ENCODE data around the gene MRGPRX2.

The MRGPRX2 gene

DNA sequence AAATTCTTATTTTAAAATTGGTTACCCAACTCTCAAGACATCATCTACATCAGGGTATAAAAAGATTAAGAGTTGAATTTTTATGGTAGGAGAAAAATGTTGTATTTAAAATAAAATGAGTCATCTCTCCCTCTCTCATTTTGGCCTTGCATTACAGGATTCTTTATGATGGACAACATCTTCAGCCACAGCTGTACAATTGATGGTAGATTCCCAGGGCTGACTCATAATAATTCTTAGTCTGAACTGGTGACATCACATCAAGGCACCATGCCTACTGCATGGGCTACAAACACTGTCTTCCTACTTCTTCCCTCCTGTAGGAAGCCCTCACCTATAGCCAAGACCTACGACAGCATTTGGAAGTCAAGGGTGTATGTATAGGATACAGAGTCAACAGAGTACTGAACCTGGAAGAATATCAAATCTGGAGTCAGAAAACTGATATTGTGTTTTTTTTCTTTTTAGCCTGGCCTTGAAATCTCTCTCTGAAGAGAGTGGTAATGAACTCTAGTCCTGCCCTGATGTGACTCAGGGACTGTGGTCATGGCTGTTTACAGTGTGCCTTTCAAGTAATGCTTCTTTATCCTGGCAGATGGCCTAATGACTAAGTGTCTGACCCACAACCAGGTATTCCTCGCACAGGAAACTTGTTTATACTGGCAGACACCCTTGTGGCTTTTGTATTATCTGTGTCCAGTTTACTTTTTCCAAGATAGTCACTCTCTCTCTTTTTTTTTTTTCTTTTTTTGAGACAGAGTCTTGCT, 32.5 kb downstream of the MRGPRX2 start:
- no peak overlapping the region for H3K4me3 ChIP-seq (ENCODE audit: low read length)
- no peaks in the 10 kb centered on the region for H3K36me3 ChIP-seq (replicated peaks; ENCODE audit: low read depth, low read length)
- H3K9me3 ChIP-seq (ENCODE audit: insufficient read depth, low read length): no peaks in the 10 kb centered on the region
- H3K4me2 ChIP-seq (ENCODE audit: low read length): no peak overlapping the region
- H3K79me2 ChIP-seq (ENCODE audit: low read length): no peaks in the 10 kb centered on the region
- no peak overlapping the region for H3K9ac ChIP-seq (ENCODE audit: low read length)
- no peaks in the 10 kb centered on the region for H4K20me1 ChIP-seq (ENCODE audit: insufficient read depth, low read length)
- no peak for TF ChIP-seq EZH2phosphoT487 (IDR thresholded peaks at IDR 0.05; ENCODE audit: low read depth)
- H3K27ac ChIP-seq (ENCODE audit: low read length): no peak overlapping the region
- no peak overlapping the region for H2AFZ ChIP-seq (ENCODE audit: low read depth, low read length)
- peaks cover 51% of the 10 kb centered on the region for H3K27me3 ChIP-seq (ENCODE audit: low read depth, low read length)
- H3K4me1 ChIP-seq (ENCODE audit: low read length): no peaks in the 10 kb centered on the region

DNA sequence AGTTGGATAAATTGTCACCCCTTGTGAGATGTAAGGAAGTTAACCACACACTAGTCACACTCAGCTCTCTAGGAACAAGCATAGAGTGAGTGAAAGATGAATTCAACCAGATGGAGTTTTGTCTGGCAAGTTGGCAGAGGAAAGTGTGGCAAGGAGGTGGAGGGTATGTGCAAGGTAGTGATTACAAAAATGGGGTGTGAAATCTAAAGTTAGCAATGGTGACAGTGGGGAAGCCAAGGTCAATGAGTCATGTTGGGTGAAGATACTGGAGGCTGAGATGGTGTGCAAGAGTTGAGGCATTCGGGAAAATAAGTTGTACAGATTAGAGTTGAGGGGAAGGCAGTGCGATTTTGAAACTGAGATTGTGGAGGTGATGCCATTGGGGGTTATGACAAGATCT, 33.7 kb downstream of the MRGPRX2 start:
- no peak overlapping the region for H2AFZ ChIP-seq (ENCODE audit: low read depth, low read length)
- no peaks in the 10 kb centered on the region for H3K9me3 ChIP-seq (ENCODE audit: insufficient read depth, low read length)
- H3K79me2 ChIP-seq (ENCODE audit: low read length): no peaks in the 10 kb centered on the region
- H3K27ac ChIP-seq (ENCODE audit: low read length): no peak overlapping the region
- H3K36me3 ChIP-seq (replicated peaks; ENCODE audit: low read depth, low read length): no peaks in the 10 kb centered on the region
- H3K4me2 ChIP-seq (ENCODE audit: low read length): no peak overlapping the region
- TF ChIP-seq, protein P1, sequence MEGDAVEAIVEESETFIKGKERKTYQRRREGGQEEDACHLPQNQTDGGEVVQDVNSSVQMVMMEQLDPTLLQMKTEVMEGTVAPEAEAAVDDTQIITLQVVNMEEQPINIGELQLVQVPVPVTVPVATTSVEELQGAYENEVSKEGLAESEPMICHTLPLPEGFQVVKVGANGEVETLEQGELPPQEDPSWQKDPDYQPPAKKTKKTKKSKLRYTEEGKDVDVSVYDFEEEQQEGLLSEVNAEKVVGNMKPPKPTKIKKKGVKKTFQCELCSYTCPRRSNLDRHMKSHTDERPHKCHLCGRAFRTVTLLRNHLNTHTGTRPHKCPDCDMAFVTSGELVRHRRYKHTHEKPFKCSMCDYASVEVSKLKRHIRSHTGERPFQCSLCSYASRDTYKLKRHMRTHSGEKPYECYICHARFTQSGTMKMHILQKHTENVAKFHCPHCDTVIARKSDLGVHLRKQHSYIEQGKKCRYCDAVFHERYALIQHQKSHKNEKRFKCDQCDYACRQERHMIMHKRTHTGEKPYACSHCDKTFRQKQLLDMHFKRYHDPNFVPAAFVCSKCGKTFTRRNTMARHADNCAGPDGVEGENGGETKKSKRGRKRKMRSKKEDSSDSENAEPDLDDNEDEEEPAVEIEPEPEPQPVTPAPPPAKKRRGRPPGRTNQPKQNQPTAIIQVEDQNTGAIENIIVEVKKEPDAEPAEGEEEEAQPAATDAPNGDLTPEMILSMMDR (IDR thresholded peaks at IDR 0.05; ENCODE audit: low read depth, low read length): no peak
- no peak for TF ChIP-seq EZH2phosphoT487 (IDR thresholded peaks at IDR 0.05; ENCODE audit: low read depth)
- H4K20me1 ChIP-seq (ENCODE audit: insufficient read depth, low read length): no peaks in the 10 kb centered on the region
- peaks cover 56% of the 10 kb centered on the region for H3K27me3 ChIP-seq (ENCODE audit: low read depth, low read length)
- H3K4me1 ChIP-seq (ENCODE audit: low read length): no peaks in the 10 kb centered on the region
- no peak overlapping the region for H3K9ac ChIP-seq (ENCODE audit: low read length)
- no peak overlapping the region for H3K4me3 ChIP-seq (ENCODE audit: low read length)

GRCh38 chr11:19025481-19026406, 34.8 kb downstream of the MRGPRX2 start:
- H3K9ac ChIP-seq (ENCODE audit: low read length): no peak overlapping the region
- H3K36me3 ChIP-seq (replicated peaks; ENCODE audit: low read depth, low read length): no peaks in the 10 kb centered on the region
- H4K20me1 ChIP-seq (ENCODE audit: insufficient read depth, low read length): no peaks in the 10 kb centered on the region; the same call in 1 of the 2 replicates
- H3K79me2 ChIP-seq (ENCODE audit: low read length): no peaks in the 10 kb centered on the region
- TF ChIP-seq, protein P1 (IDR thresholded peaks at IDR 0.05; ENCODE audit: low read depth, low read length): no peak
- no peak for TF ChIP-seq EZH2phosphoT487 (IDR thresholded peaks at IDR 0.05; ENCODE audit: low read depth)
- no peak overlapping the region for H3K4me2 ChIP-seq (ENCODE audit: low read length)
- H2AFZ ChIP-seq (ENCODE audit: low read depth, low read length): no peak overlapping the region
- no peak overlapping the region for H3K27ac ChIP-seq (ENCODE audit: low read length)
- H3K4me1 ChIP-seq (ENCODE audit: low read length): no peaks in the 10 kb centered on the region
- H3K9me3 ChIP-seq (ENCODE audit: insufficient read depth, low read length): no peaks in the 10 kb centered on the region
- peaks cover 61% of the 10 kb centered on the region for H3K27me3 ChIP-seq (ENCODE audit: low read depth, low read length)
- H3K4me3 ChIP-seq (ENCODE audit: low read length): no peak overlapping the region

- Histone ChIP-seq H3K79me2 (ENCODE audit: low read length) (no peaks in the 10 kb centered on the region), H2AFZ (ENCODE audit: low read depth, low read length) (no peak overlapping the region), H3K4me1 (ENCODE audit: low read length) (no peaks in the 10 kb centered on the region), H3K27ac (ENCODE audit: low read length) (no peak overlapping the region), H3K9ac (ENCODE audit: low read length) (no peak overlapping the region), H3K4me2 (ENCODE audit: low read length) (no peak overlapping the region), H3K27me3 (ENCODE audit: low read depth, low read length) (peaks cover 61% of the 10 kb centered on the region), H3K4me3 (ENCODE audit: low read length) (no peak overlapping the region), H3K36me3 (replicated peaks; ENCODE audit: low read depth, low read length) (no peaks in the 10 kb centered on the region), H4K20me1 (ENCODE audit: insufficient read depth, low read length) (no peaks in the 10 kb centered on the region; the same call in 1 of the 2 replicates), H3K9me3 (ENCODE audit: insufficient read depth, low read length) (no peaks in the 10 kb centered on the region)
- TF ChIP-seq, protein P1 (IDR thresholded peaks at IDR 0.05; ENCODE audit: low read depth, low read length): no peak
- no peak for TF ChIP-seq EZH2phosphoT487 (IDR thresholded peaks at IDR 0.05; ENCODE audit: low read depth)
These were observed 39.7 kb downstream of the MRGPRX2 start for GRCh38 chr11:19020831-19021230.

Measured in OCI-LY3 (cell line).